T-cell (primary cell): ENCODE results near the gene ETV5. TPM values are rescaled to one million over a fixed set of nuclear protein-coding genes. Genes with fewer than 3 reads are reported as not detected.
A peak's percentile ranks its signal among the peaks of the same experiment; 100 is the strongest.

Source experiments
- ATAC-seq, 4 experiments: fragments of 200-7000 bp in 3 of 4; fragments of 150-1000 bp in 1 of 4; cut with Tn5 transposase; replicated peaks in 1 of 4; 1 replicate in 3 of 4; 2 replicates in 1 of 4; pipeline ENCODE4 v1.10.0; 2021; ENCODE audit warnings: moderate library complexity in 3 of 4, mild to moderate bottlenecking in 2 of 4, moderate number of reproducible peaks in 1 of 4
- CTCF ChIA-PET, 2 donors: fragments of 300-600 bp; sonication (Branson Sonifier 250); formaldehyde crosslinking; loops; one replicate each; lab custom pipeline; 2022; ENCODE audit warnings: antibody characterized with exemption in 2 of 2; lab: Charles Lee
- POLR2A ChIA-PET, 2 donors: fragments of 300-600 bp; sonication (Branson Sonifier 250); formaldehyde crosslinking; loops; one replicate each; lab custom pipeline; 2022; ENCODE audit warnings: antibody characterized with exemption in 2 of 2; lab: Charles Lee
- DNase-seq, 35 experiments: peaks; one replicate each; pipeline versions ENCODE4 v3.0.0 to v3.0.0-alpha.2; 2013 to 2023
- H3K27ac ChIP-seq: one replicate; pipeline ENCODE4 v1.5.1; 2013; ENCODE audit warnings: low read length
- H3K27me3 ChIP-seq, 2 experiments: replicated peaks in 1 of 2; 1 replicate in 1 of 2; 2 replicates in 1 of 2; pipeline versions ENCODE4 v1.6.1 to v1.7.0; 2013; ENCODE audit warnings: low read length in 1 of 2, mixed read lengths in 1 of 2; ENCODE audit not compliant: control insufficient read depth in 2 of 2, insufficient read depth in 2 of 2; ENCODE audit errors: extremely low read depth in 1 of 2
- H3K36me3 ChIP-seq, 2 donors: 1 replicate in 1 of 2; 2 replicates in 1 of 2; pipeline versions ENCODE4 v1.6.1 to v1.7.0; 2013; ENCODE audit warnings: low read length in 1 of 2; ENCODE audit not compliant: control insufficient read depth in 2 of 2, insufficient read depth in 1 of 2; ENCODE audit errors: extremely low read depth in 1 of 2
- H3K4me1 ChIP-seq, 2 experiments: 1 replicate in 1 of 2; 2 replicates in 1 of 2; pipeline versions ENCODE4 v1.6.1 to v1.7.0; 2013; ENCODE audit warnings: low read length in 2 of 2, mixed read lengths in 1 of 2; ENCODE audit not compliant: insufficient read depth in 2 of 2, control insufficient read depth in 1 of 2; ENCODE audit errors: extremely low read depth in 1 of 2
- H3K4me3 ChIP-seq, 2 donors: 1 replicate in 1 of 2; 2 replicates in 1 of 2; pipeline versions ENCODE4 v1.5.1 to v1.7.0; 2013; ENCODE audit warnings: mild to moderate bottlenecking in 2 of 2, low read length in 1 of 2, moderate library complexity in 1 of 2; ENCODE audit not compliant: control insufficient read depth in 1 of 2; ENCODE audit errors: extremely low read depth in 1 of 2
- H3K9me3 ChIP-seq: 2 replicates; pipeline ENCODE4 v1.7.0; 2013
- H3K27ac Mint-ChIP-seq, 2 donors: one replicate each; pipeline ENCODE4 v1.8.0; 2020 to 2021; ENCODE audit warnings: mild to moderate bottlenecking in 2 of 2, mixed read lengths in 2 of 2
- H3K27me3 Mint-ChIP-seq, 2 donors: one replicate each; pipeline ENCODE4 v1.8.0; 2021 to 2022; ENCODE audit warnings: mixed read lengths in 2 of 2
- H3K36me3 Mint-ChIP-seq: one replicate; pipeline ENCODE4 v1.8.0; 2021; ENCODE audit warnings: mixed read lengths
- H3K4me1 Mint-ChIP-seq, 3 donors: one replicate each; pipeline ENCODE4 v1.8.0; 2020 to 2022; ENCODE audit warnings: mixed read lengths in 3 of 3, mild to moderate bottlenecking in 1 of 3
- H3K4me3 Mint-ChIP-seq, 3 donors: one replicate each; pipeline ENCODE4 v1.8.0; 2020 to 2022; ENCODE audit warnings: mild to moderate bottlenecking in 3 of 3, mixed read lengths in 3 of 3, moderate library complexity in 3 of 3
- H3K9me3 Mint-ChIP-seq, 3 donors: one replicate each; pipeline ENCODE4 v1.8.0; 2020 to 2022; ENCODE audit warnings: mixed read lengths in 3 of 3
- WGBS: methylation state at CpG from one replicate; pipeline ENCODE4 v1.1.5; 2013; ENCODE audit warnings: missing lambda C conversion rate; ENCODE audit not compliant: insufficient coverage; 5-methylcytosine and 5-hydroxymethylcytosine counted together
- total RNA-seq, 35 experiments: library from RNA in 6 of 35; stranded (reverse) in 6 of 35; fragments of 120-200 nt in 1 of 35; gene quantifications; one replicate each; pipeline versions ENCODE4 v1.2.1 to v1.2.4 and lab custom pipeline; 2013 to 2026

ETV5 gene
- total RNA-seq, 5 donors from 2014 or later (not counting 1 experiment from before 2014, with no cell fraction given), result 0.32 to 0.93 (median 0.36) TPM; not detected in 1

GRCh38 chr3:186013312-186013711 is 95.6 kb downstream of the ETV5 start:
- no peaks in the 10 kb centered on the region for H3K36me3 ChIP-seq
- ChIA-PET CTCF (interaction anchor here in 1 of 2 donors (0.5 kb wide), 1 partner anchor 536 kb away, joined by 3 read pairs; no protein-coding TSS in a partner anchor), POLR2A (no interaction called here)
- ATAC-seq (no peak), DNase-seq (no peak)
- H3K36me3 Mint-ChIP-seq, result no peaks in the 10 kb centered on the region
- no peaks in the 10 kb centered on the region for H3K9me3 Mint-ChIP-seq
- H3K27me3 Mint-ChIP-seq, result peaks cover 13 to 28% of the 10 kb centered on the region in 2 donors
- H3K27me3 ChIP-seq, result peaks cover 0 to 24% of the 10 kb centered on the region in 2 experiments
- WGBS, result 70% methylated on average over 2 of the region's 7 CpGs
- no peak overlapping the region for H3K27ac ChIP-seq
- no peak overlapping the region for H3K4me3 ChIP-seq
- no peaks in the 10 kb centered on the region for H3K9me3 ChIP-seq
- H3K4me1 Mint-ChIP-seq, result no peaks in the 10 kb centered on the region
- H3K27ac Mint-ChIP-seq, result no peak overlapping the region
- no peaks in the 10 kb centered on the region for H3K4me1 ChIP-seq
- H3K4me3 Mint-ChIP-seq, result no peak overlapping the region

- POLR2A ChIA-PET, result no interaction called here
- no peaks in the 10 kb centered on the region for H3K4me1 Mint-ChIP-seq
- CTCF ChIA-PET, result no interaction called here
- H3K4me3 ChIP-seq, result no peak overlapping the region
- peaks cover 13 to 31% of the 10 kb centered on the region in 2 donors for H3K27me3 Mint-ChIP-seq
- H3K4me3 Mint-ChIP-seq, result no peak overlapping the region
- H3K36me3 ChIP-seq, result no peaks in the 10 kb centered on the region
- H3K9me3 Mint-ChIP-seq, result no peaks in the 10 kb centered on the region
- no CpG with 5 or more reads among the region's 4 CpGs for WGBS
- H3K4me1 ChIP-seq, result no peaks in the 10 kb centered on the region
- ATAC-seq (no peak), DNase-seq (no peak)
- H3K27ac ChIP-seq, result no peak overlapping the region
- no peaks in the 10 kb centered on the region for H3K9me3 ChIP-seq
- H3K27ac Mint-ChIP-seq, result no peak overlapping the region
- no peaks in the 10 kb centered on the region for H3K36me3 Mint-ChIP-seq
- peaks cover 0 to 25% of the 10 kb centered on the region in 2 experiments for H3K27me3 ChIP-seq
Measured at GRCh38 chr3:186012137-186012536, 96.8 kb downstream of the ETV5 start.

GRCh38 chr3:186004671-186005070 is 104.2 kb downstream of the ETV5 start:
- ChIA-PET CTCF (no interaction called here), POLR2A (no interaction called here)
- DNase-seq, result no peak
- Mint-ChIP-seq H3K27ac (no peak overlapping the region), H3K36me3 (no peaks in the 10 kb centered on the region), H3K4me1 (no peaks in the 10 kb centered on the region), H3K27me3 (peaks cover 10 to 20% of the 10 kb centered on the region in 2 donors), H3K9me3 (no peaks in the 10 kb centered on the region), H3K4me3 (no peak overlapping the region)
- 100% methylated on average over 1 of the region's 7 CpGs for WGBS
- H3K9me3 ChIP-seq, result no peaks in the 10 kb centered on the region
- H3K36me3 ChIP-seq, result no peaks in the 10 kb centered on the region
- ATAC-seq, result no peak
- peaks cover 0 to 10% of the 10 kb centered on the region in 2 experiments for H3K27me3 ChIP-seq
- no peak overlapping the region for H3K4me3 ChIP-seq
- no peak overlapping the region for H3K27ac ChIP-seq
- no peaks in the 10 kb centered on the region for H3K4me1 ChIP-seq

GRCh38 chr3:186004209-186004608 is 104.7 kb downstream of the ETV5 start:
- Mint-ChIP-seq H3K36me3 (no peaks in the 10 kb centered on the region), H3K4me1 (no peaks in the 10 kb centered on the region), H3K27ac (no peak overlapping the region), H3K9me3 (no peaks in the 10 kb centered on the region), H3K27me3 (peaks cover 10 to 20% of the 10 kb centered on the region in 2 donors), H3K4me3 (no peak overlapping the region)
- Histone ChIP-seq H3K27me3 (peaks cover 0 to 8% of the 10 kb centered on the region in 2 experiments), H3K36me3 (no peaks in the 10 kb centered on the region), H3K9me3 (no peaks in the 10 kb centered on the region), H3K27ac (no peak overlapping the region), H3K4me3 (no peak overlapping the region), H3K4me1 (no peaks in the 10 kb centered on the region)
- ChIA-PET POLR2A (no interaction called here), CTCF (no interaction called here)
- no CpG with 5 or more reads among the region's 3 CpGs for WGBS
- no peak for ATAC-seq
- no peak for DNase-seq

GRCh38 chr3:186003610-186004009 is 105.3 kb downstream of the ETV5 start:
- CTCF ChIA-PET, result interaction anchor here in 1 of 2 donors (0.6 kb wide), 1 partner anchor 537 kb away, joined by 3 read pairs; no protein-coding TSS in a partner anchor
- WGBS, result no CpG with 5 or more reads among the region's 5 CpGs

GRCh38 chr3:186002884-186003472 is 105.9 kb downstream of the ETV5 start:
- Mint-ChIP-seq H3K9me3 (no peaks in the 10 kb centered on the region), H3K4me1 (no peaks in the 10 kb centered on the region), H3K27me3 (peaks cover 10 to 20% of the 10 kb centered on the region in 2 donors), H3K4me3 (no peak overlapping the region), H3K36me3 (no peaks in the 10 kb centered on the region), H3K27ac (no peak overlapping the region)
- ATAC-seq (no peak), DNase-seq (peak in 1 of 35 experiments; percentile 12)
- Histone ChIP-seq H3K4me3 (no peak overlapping the region), H3K4me1 (no peaks in the 10 kb centered on the region), H3K36me3 (no peaks in the 10 kb centered on the region), H3K9me3 (no peaks in the 10 kb centered on the region), H3K27me3 (peaks cover 0 to 3% of the 10 kb centered on the region in 2 experiments), H3K27ac (no peak overlapping the region)
- CTCF ChIA-PET, result interaction anchor here in 1 of 2 donors (0.6 kb wide), 1 partner anchor 538 kb away, joined by 3 read pairs; no protein-coding TSS in a partner anchor
- 0% methylated on average over 1 of the region's 3 CpGs for WGBS
- POLR2A ChIA-PET, result no interaction called here

More at GRCh38 chr3:186003610-186004009, 105.3 kb downstream of the ETV5 start:
- no peaks in the 10 kb centered on the region for H3K4me1 Mint-ChIP-seq
- H3K9me3 Mint-ChIP-seq, result no peaks in the 10 kb centered on the region
- H3K27ac Mint-ChIP-seq, result no peak overlapping the region
- Histone ChIP-seq H3K4me1 (no peaks in the 10 kb centered on the region), H3K4me3 (no peak overlapping the region), H3K27me3 (peaks cover 0 to 5% of the 10 kb centered on the region in 2 experiments), H3K36me3 (no peaks in the 10 kb centered on the region), H3K9me3 (no peaks in the 10 kb centered on the region), H3K27ac (no peak overlapping the region)
- peaks cover 10 to 20% of the 10 kb centered on the region in 2 donors for H3K27me3 Mint-ChIP-seq
- no peak for ATAC-seq
- DNase-seq, result no peak
- no peaks in the 10 kb centered on the region for H3K36me3 Mint-ChIP-seq
- H3K4me3 Mint-ChIP-seq, result no peak overlapping the region
- POLR2A ChIA-PET, result no interaction called here
